ENCODE results near the gene CD34.

Gene CD34

GRCh38 chr1:207850621-207851407, 60.1 kb downstream of the CD34 start:
- no peak for DNase-seq

GRCh38 chr1:207849646-207850045, 61.3 kb downstream of the CD34 start:
- no peak for DNase-seq

- no peak for DNase-seq
Observed at GRCh38 chr1:207849016-207849415, 61.9 kb downstream of the CD34 start.

GRCh38 chr1:207848234-207848633, 62.7 kb downstream of the CD34 start:
- no peak for DNase-seq

GRCh38 chr1:207847116-207847515, 63.8 kb downstream of the CD34 start:
- DNase-seq = no peak

GRCh38 chr1:207845109-207845508, 65.8 kb downstream of the CD34 start:
- no peak for DNase-seq

GRCh38 chr1:207844371-207844770, 66.6 kb downstream of the CD34 start:
- DNase-seq = no peak

- no peak for DNase-seq
Observed at GRCh38 chr1:207842506-207842905, 68.4 kb downstream of the CD34 start.

GRCh38 chr1:207841901-207842300, 69.0 kb downstream of the CD34 start:
- DNase-seq = no peak

- no peak for DNase-seq
Observed at GRCh38 chr1:207841293-207841692, 69.6 kb downstream of the CD34 start.

GRCh38 chr1:207840380-207840779, 70.5 kb downstream of the CD34 start:
- no peak for DNase-seq

GRCh38 chr1:207839083-207839413, 71.9 kb downstream of the CD34 start:
- DNase-seq = no peak

GRCh38 chr1:207838156-207839082, 72.5 kb downstream of the CD34 start:
- no peak for DNase-seq

- DNase-seq = no peak
Observed at GRCh38 chr1:207837673-207838072, 73.3 kb downstream of the CD34 start.

GRCh38 chr1:207836591-207837347, 74.2 kb downstream of the CD34 start:
- DNase-seq = no peak

- no peak for DNase-seq
Observed at GRCh38 chr1:207835958-207836357, 75.0 kb downstream of the CD34 start.

- no peak for DNase-seq
Observed at GRCh38 chr1:207833956-207834660, 76.8 kb downstream of the CD34 start.

GRCh38 chr1:207833381-207833780, 77.5 kb downstream of the CD34 start:
- DNase-seq = no peak

GRCh38 chr1:207832796-207833195, 78.1 kb downstream of the CD34 start:
- DNase-seq = no peak

GRCh38 chr1:207831517-207832327, 79.2 kb downstream of the CD34 start:
- DNase-seq = no peak
